HCT116 (cell line): Measurements from ENCODE around the gene MTG1. TPM values are rescaled to one million over a fixed set of nuclear protein-coding genes. Genes with fewer than 3 reads are reported as not detected.
"Not testable (repeated sequence)": the region's sequence is repeated elsewhere in the genome, so short reads cannot be mapped to it uniquely, and the experiment has no call there.

Experiments used
- ATAC-seq: fragments of 200-7000 bp; cut with Tn5 transposase; 2 replicates; pipeline ENCODE4 v1.9.1; 2020; ENCODE audit warnings: mild to moderate bottlenecking, moderate library complexity
- BruUV-seq: library from RNA; stranded (reverse); fragments of 400-500 nt; replicated peaks from 2 replicates; lab custom pipeline; 2021; lab: Mats Ljungman, UMichigan
- CTCF ChIA-PET: fragments of 300-600 bp; sonication (Branson Sonifier 250); formaldehyde crosslinking; loops from one replicate; lab custom pipeline; 2021; ENCODE audit warnings: antibody characterized with exemption; lab: Charles Lee
- POLR2A ChIA-PET: fragments of 300-600, 350-600 bp; sonication (Branson Sonifier 250); formaldehyde crosslinking; loops from one replicate; lab custom pipeline; 2021; ENCODE audit warnings: antibody characterized with exemption; lab: Charles Lee
- RAD21 ChIA-PET, 2 experiments: fragments of 300-600 bp; sonication (Branson Sonifier 250); formaldehyde crosslinking; loops; one replicate each; lab custom pipeline; 2023; ENCODE audit warnings: low total read pairs in 2 of 2; ENCODE audit not compliant: uncharacterized antibody in 2 of 2, unreplicated experiment in 2 of 2, low non-redundant PET in 1 of 2; lab: Charles Lee
- DNase-seq: peaks from one replicate; pipeline ENCODE4 v3.0.0-alpha.2; 2010; ENCODE audit warnings: low read depth, low spot score
- H2AFZ ChIP-seq: fragments of 200-600 bp; shearing (Covaris generic), sonication (generic); 2 replicates; pipeline ENCODE4 v1.6.1; 2017; ENCODE audit warnings: low read depth, mixed run types, mixed read lengths, antibody characterized with exemption, low read length; ENCODE audit not compliant: poor library complexity, severe bottlenecking
- H3K27ac ChIP-seq: 2 replicates; pipeline ENCODE4 v1.5.1; 2012; ENCODE audit warnings: low read depth, low read length
- H3K27me3 ChIP-seq: fragments of 200-600 bp; sonication (generic); 2 replicates; pipeline ENCODE4 v1.6.1; 2016; ENCODE audit warnings: mixed run types, low read length, mixed read lengths; ENCODE audit not compliant: insufficient read depth
- H3K36me3 ChIP-seq, 2 experiments: fragments of 200-500 bp in 1 of 2; fragments of 200-600 bp in 1 of 2; sonication (Bioruptor generic) in 1 of 2; sonication (generic) in 1 of 2; 2 replicates each; pipeline versions ENCODE4 v1.5.1 to v1.6.1; 2014 to 2016; ENCODE audit warnings: low read length in 2 of 2, inconsistent platforms in 1 of 2, mixed read lengths in 1 of 2, mixed run types in 1 of 2; ENCODE audit not compliant: insufficient read depth in 2 of 2, control insufficient read depth in 1 of 2
- H3K4me1 ChIP-seq, 2 experiments: fragments of 200-600 bp in 1 of 2; sonication (generic) in 1 of 2; 2 replicates each; pipeline versions ENCODE4 v1.5.1 to v1.6.1; 2012 to 2017; ENCODE audit warnings: low read length in 2 of 2, inconsistent platforms in 1 of 2, mild to moderate bottlenecking in 1 of 2, mixed read lengths in 1 of 2, mixed run types in 1 of 2, moderate library complexity in 1 of 2; ENCODE audit not compliant: insufficient read depth in 2 of 2, control insufficient read depth in 1 of 2
- H3K4me2 ChIP-seq: fragments of 200-600 bp; sonication (generic); 2 replicates; pipeline ENCODE4 v1.6.1; 2017; ENCODE audit warnings: mixed run types, low read length, mixed read lengths
- H3K4me3 ChIP-seq, 2 experiments: fragments of 200-600 bp in 1 of 2; sonication (generic) in 1 of 2; replicated peaks in 1 of 2; 2 replicates each; pipeline ENCODE4 v1.5.1; 2011 to 2016; ENCODE audit warnings: low read length in 2 of 2, control low read depth in 1 of 2, low read depth in 1 of 2, mild to moderate bottlenecking in 1 of 2, mixed read lengths in 1 of 2, mixed run types in 1 of 2
- H3K79me2 ChIP-seq: fragments of 200-600 bp; sonication (generic); 2 replicates; pipeline ENCODE4 v1.6.1; 2017; ENCODE audit warnings: mild to moderate bottlenecking, mixed run types, low read length, moderate library complexity, mixed read lengths; ENCODE audit not compliant: insufficient read depth
- H3K9ac ChIP-seq: fragments of 200-600 bp; sonication (generic); 2 replicates; pipeline ENCODE4 v1.6.1; 2016; ENCODE audit warnings: low read length, mixed read lengths
- H3K9me2 ChIP-seq: fragments of 200-600 bp; sonication (generic), shearing (Covaris generic); 2 replicates; pipeline ENCODE4 v1.6.1; 2017; ENCODE audit warnings: mixed run types, mild to moderate bottlenecking, moderate library complexity; ENCODE audit not compliant: insufficient read depth
- H3K9me3 ChIP-seq, 2 experiments: fragments of 200-500 bp in 1 of 2; fragments of 200-600 bp in 1 of 2; sonication (Bioruptor generic) in 1 of 2; sonication (generic) in 1 of 2; 2 replicates each; pipeline ENCODE4 v1.6.1; 2014 to 2017; ENCODE audit warnings: low read length in 2 of 2, mixed read lengths in 2 of 2, inconsistent platforms in 1 of 2, low read depth in 1 of 2, mild to moderate bottlenecking in 1 of 2, mixed run types in 1 of 2, moderate library complexity in 1 of 2; ENCODE audit not compliant: control insufficient read depth in 1 of 2, insufficient read depth in 1 of 2
- H4K20me1 ChIP-seq: fragments of 200-600 bp; sonication (generic), shearing (Covaris generic); 2 replicates; pipeline ENCODE4 v1.6.1; 2017; ENCODE audit warnings: mixed run types, mild to moderate bottlenecking, moderate library complexity; ENCODE audit not compliant: insufficient read depth
- ATF3 ChIP-seq: IDR thresholded peaks from 2 replicates; pipeline ENCODE4 v1.6.1; 2012
- CTCF ChIP-seq, 3 experiments: fragments of 200-600 bp in 1 of 3; sonication (generic) in 1 of 3; IDR thresholded peaks in 2 of 3; conservative IDR thresholded peaks in 1 of 3; 2 replicates each; pipeline ENCODE4 v1.5.1; 2012 to 2017; ENCODE audit warnings: low read depth in 2 of 3, low read length in 2 of 3, antibody characterized with exemption in 1 of 3, borderline replicate concordance in 1 of 3, control low read depth in 1 of 3, mild to moderate bottlenecking in 1 of 3, mixed read lengths in 1 of 3, mixed run types in 1 of 3, moderate library complexity in 1 of 3; ENCODE audit not compliant: insufficient read depth in 1 of 3
- EGR1 ChIP-seq: IDR thresholded peaks from 2 replicates; pipeline ENCODE4 v1.6.1; 2012; ENCODE audit warnings: low read depth
- ELF1 ChIP-seq: IDR thresholded peaks from 2 replicates; pipeline ENCODE4 v1.6.1; 2012; ENCODE audit warnings: low read depth, borderline replicate concordance
- EZH2 ChIP-seq: fragments of 200-600 bp; sonication (generic); IDR thresholded peaks from 2 replicates; pipeline ENCODE4 v1.6.1; 2017; ENCODE audit warnings: antibody characterized with exemption, mixed run types
- POLR2AphosphoS5 ChIP-seq: IDR thresholded peaks from 2 replicates; pipeline ENCODE4 v1.6.1; 2011; ENCODE audit warnings: mild to moderate bottlenecking, low read depth, low read length, moderate library complexity
- SIN3A ChIP-seq: IDR thresholded peaks from 2 replicates; pipeline ENCODE4 v1.6.1; 2012; ENCODE audit warnings: low read depth
- SP1 ChIP-seq: IDR thresholded peaks from 2 replicates; pipeline ENCODE4 v1.6.1; 2012; ENCODE audit warnings: low read depth
- SRF ChIP-seq: IDR thresholded peaks from 2 replicates; pipeline ENCODE4 v1.6.1; 2012; ENCODE audit warnings: low read depth
- YY1 ChIP-seq: IDR thresholded peaks from 2 replicates; pipeline ENCODE4 v1.6.1; 2011; ENCODE audit warnings: low read length, low read depth, moderate library complexity, mild to moderate bottlenecking; ENCODE audit not compliant: insufficient replicate concordance; ENCODE audit errors: extremely low read depth
- ZNF274 ChIP-seq: fragments of 200-500 bp; sonication (Bioruptor generic); IDR thresholded peaks from 2 replicates; pipeline ENCODE4 v1.6.1; 2014; ENCODE audit warnings: mild to moderate bottlenecking, low read depth, low read length, inconsistent platforms
- intact Hi-C: fragments of 100-400 bp; cut with micrococcal nuclease; formaldehyde crosslinking; loops from 2 replicates; pipeline ENCODE4 v1.10.0; 2022
- total RNA-seq: library from RNA; stranded (reverse); gene quantifications from one replicate; pipeline ENCODE4 v1.2.1, GENCODE V29; 2021; ENCODE audit not compliant: unreplicated experiment

The MTG1 gene
- total RNA-seq, 1 experiment from 2014 or later: 23.1 TPM

- TF ChIP-seq CTCF (IDR thresholded peaks at IDR 0.05 in 2 of 3, conservative IDR thresholded peaks at IDR 0.05 in 1 of 3; ENCODE audit: borderline replicate concordance in 1 of 3, insufficient read depth in 1 of 3, low read depth in 2 of 3, low read length in 2 of 3) (no peak), SRF (no peak), SP1 (no peak), POLR2AphosphoS5 (no peak), ATF3 (no peak), ZNF274 (no peak), YY1 (no peak), SIN3A (no peak), ELF1 (no peak), EZH2 (no peak), EGR1 (no peak)
- ATAC-seq (no peak), DNase-seq (no peak)
- Histone ChIP-seq H4K20me1 (no peaks in the 10 kb centered on the region), H3K27ac (no peak overlapping the region), H3K36me3 (no peaks in the 10 kb centered on the region), H3K4me3 (no peak overlapping the region), H3K9me3 (no peaks in the 10 kb centered on the region), H2AFZ (no peak overlapping the region), H3K27me3 (no peaks in the 10 kb centered on the region), H3K9me2 (no peaks in the 10 kb centered on the region), H3K79me2 (0 out of 2 replicates have a peak, but pooled peaks cover 4% of the 10 kb centered on the region), H3K4me1 (peaks cover 0 to 10% of the 10 kb centered on the region in 2 experiments; a peak in 2 of 4 replicates), H3K9ac (no peak overlapping the region), H3K4me2 (no peak overlapping the region)
- BruUV-seq: no TSS peak
- ChIA-PET RAD21 (no interaction called here), POLR2A (no interaction called here), CTCF (no interaction called here)
- intact Hi-C loops: no loop called here
These were observed 18.4 kb upstream of the MTG1 start for GRCh38 chr10:133375357-133376115.

- RAD21 ChIA-PET: not testable (repeated sequence)
These were observed 17.8 kb upstream of the MTG1 start for GRCh38 chr10:133376183-133376582.

More at GRCh38 chr10:133376183-133376582, 17.8 kb upstream of the MTG1 start:
- H3K4me3 ChIP-seq, H3K4me1 ChIP-seq, DNase-seq, H3K79me2 ChIP-seq, POLR2A ChIA-PET, H3K27ac ChIP-seq, intact Hi-C loops, H3K4me2 ChIP-seq, H3K9ac ChIP-seq, H3K36me3 ChIP-seq, BruUV-seq, ATAC-seq, H4K20me1 ChIP-seq, H3K27me3 ChIP-seq, H2AFZ ChIP-seq, H3K9me2 ChIP-seq, CTCF ChIA-PET, H3K9me3 ChIP-seq: not testable (repeated sequence)
